GM19238 (cell line): ENCODE results near the gene STYK1.
"Not testable (repeated sequence)": the region's sequence is repeated elsewhere in the genome, so short reads cannot be mapped to it uniquely, and the experiment has no call there.

Experiments
- DNase-seq: peaks from one replicate; pipeline ENCODE4 v3.0.0; 2011; ENCODE audit warnings: low spot score; ENCODE audit not compliant: insufficient read length

Gene STYK1

DNA sequence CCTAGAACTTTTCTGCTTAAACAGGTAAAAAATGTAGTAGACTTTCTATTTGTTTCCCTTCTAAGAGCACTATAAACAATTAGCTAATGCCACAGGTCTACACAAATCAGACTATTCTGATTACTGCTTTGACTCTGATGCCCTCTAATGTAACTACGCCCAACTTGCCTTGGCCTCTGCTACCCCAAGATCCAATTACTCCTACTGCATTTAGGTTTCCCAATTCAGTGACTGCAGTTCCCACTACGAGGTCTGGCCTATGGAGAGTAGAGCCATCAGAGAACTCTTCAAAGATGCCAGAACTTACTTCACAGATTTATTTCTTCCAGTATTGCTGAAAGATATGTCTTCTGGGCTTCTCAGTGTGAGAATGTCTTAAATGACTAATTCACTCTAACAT lies 15.3 kb upstream of the STYK1 start:
- DNase-seq, result no peak

- no peak for DNase-seq
Observed at GRCh38 chr12:10688042-10688441, 14.2 kb upstream of the STYK1 start.

DNA sequence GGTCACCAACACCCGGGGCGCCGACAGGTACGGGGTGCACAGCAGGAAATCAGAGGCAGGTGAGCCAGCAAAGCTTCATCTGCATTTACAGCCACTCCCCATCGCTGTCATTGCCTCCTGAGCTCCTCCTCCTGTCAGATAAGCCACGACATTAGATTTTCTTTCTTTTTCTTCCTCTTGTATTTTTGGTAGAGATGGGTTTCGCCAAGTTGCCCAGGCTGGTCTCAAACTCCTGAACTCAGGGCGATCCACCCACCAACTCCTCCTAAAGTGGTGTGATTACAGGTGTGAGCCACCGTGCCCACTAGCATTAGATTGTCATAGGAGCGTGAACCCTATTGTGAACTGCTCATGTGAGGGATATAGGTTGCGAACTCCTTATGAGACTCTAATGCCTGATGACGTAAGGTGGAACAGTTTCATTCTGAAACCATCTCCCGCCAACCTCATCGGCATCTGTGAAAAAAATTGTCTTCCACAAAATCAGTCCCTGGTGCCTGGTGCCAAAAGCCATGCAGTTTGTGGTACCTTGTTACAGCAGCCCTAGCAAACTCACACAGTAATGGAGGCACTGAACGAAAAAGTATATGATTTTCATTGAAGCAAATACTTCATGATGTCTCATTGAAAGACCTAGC lies 1.5 kb downstream of the STYK1 start:
- DNase-seq, result no peak

GRCh38 chr12:10669533-10669932 lies 4.3 kb downstream of the STYK1 start:
- no peak for DNase-seq

- DNase-seq, result no peak
Observed at GRCh38 chr12:10668526-10668925, 5.3 kb downstream of the STYK1 start.

- no peak for DNase-seq
Observed at GRCh38 chr12:10667581-10667980, 6.3 kb downstream of the STYK1 start.

DNA sequence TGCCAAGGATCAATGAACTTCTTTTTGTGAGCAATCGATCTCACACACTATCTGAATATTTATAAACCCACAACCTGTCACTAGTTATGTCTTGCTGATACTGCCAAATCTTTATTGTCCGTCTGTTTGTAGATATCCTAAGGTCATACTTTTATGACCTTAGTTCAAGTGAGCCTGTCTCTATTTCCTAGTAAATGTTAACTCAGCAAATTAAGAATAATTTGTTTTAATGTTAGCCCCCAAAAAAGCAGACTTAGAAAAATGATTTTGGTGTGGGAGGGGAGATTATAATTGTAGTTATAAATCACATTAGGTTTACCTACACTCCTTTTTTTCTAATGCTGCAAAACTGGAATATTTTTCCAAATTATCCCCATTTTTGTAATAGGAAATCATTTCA lies 9.4 kb downstream of the STYK1 start:
- DNase-seq, result no peak

- DNase-seq, result no peak
Observed at GRCh38 chr12:10663869-10664268, 10.0 kb downstream of the STYK1 start.

DNA sequence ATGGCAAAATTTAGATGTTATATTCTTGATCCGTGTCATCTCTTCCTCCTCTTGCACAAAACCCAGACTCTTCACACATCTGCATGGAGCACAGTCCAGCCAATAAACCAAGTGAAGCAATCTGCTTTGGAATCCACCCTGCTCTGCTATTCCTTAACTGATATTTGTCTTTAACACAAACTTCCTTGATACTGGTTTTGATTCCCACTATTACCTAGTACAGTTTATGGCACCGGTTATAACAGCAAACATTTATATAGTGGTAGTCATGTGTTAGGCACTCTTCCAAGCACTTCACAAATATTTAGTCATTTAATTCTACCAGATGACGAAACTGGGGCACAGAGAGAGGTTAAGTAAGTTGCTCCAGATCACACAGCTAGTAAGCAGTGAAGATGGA lies 12.5 kb downstream of the STYK1 start:
- no peak for DNase-seq

- no peak for DNase-seq
Observed at GRCh38 chr12:10654003-10654402, 19.8 kb downstream of the STYK1 start.

- DNase-seq, result no peak
Observed at GRCh38 chr12:10652192-10652591, 21.7 kb downstream of the STYK1 start.

DNA sequence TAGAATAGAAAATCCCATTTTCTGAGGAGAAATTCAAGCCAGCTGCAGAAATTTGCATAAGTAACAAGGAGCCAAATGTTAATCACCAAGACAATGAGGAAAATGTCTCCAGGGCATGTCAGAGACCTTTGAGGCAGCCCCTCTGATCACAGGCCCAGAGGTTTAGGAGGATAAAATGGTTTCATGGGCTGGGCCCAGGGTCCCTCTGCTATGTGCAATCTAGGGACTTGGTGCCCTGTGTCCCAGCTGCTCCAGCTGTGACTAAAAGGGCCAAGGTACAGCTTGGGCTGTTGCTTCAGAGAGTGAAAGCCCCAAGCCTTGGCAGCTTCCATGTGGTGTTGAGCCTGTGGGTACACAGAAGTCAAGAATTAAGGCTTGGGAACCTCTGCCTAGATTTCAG lies 27.3 kb downstream of the STYK1 start:
- DNase-seq, result not testable (repeated sequence)

- no peak for DNase-seq
Observed at GRCh38 chr12:10645910-10646309, 27.9 kb downstream of the STYK1 start.

DNA sequence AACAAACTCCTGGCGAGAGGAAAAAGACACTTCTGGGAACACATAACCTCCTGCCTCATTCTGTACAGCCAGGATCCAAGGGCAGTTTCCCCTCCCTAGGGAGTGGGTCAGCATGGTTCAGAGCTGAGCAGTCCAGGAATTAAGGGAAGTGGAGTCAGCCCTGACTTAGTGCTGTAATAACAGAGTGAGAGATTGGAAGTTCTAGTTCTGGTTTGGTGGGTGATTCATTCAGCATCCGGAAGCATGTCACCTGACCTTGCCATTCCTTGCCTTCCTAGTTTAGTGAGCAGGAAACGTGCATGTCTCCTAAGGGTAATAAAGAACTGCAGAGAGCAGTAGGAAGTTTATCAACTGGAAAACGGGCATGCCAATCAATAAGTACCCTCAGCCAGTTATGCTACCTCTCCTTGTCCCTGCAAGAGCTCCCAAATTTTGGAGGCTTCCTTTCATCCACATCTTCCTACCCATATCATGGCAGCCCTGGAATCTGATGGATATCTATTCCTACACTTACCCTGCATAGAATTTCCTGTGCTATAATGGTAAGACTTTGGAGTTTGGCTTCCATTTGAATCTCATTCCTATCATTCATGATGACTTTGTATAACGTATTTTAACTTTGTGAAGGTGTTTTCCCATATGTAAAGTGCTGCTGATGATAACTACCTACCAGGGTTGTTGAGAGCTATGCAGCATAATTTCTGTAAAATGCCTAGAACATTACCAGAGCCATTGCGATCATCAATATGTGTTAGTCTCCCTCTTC lies 31.9 kb downstream of the STYK1 start:
- DNase-seq, result no peak

DNA sequence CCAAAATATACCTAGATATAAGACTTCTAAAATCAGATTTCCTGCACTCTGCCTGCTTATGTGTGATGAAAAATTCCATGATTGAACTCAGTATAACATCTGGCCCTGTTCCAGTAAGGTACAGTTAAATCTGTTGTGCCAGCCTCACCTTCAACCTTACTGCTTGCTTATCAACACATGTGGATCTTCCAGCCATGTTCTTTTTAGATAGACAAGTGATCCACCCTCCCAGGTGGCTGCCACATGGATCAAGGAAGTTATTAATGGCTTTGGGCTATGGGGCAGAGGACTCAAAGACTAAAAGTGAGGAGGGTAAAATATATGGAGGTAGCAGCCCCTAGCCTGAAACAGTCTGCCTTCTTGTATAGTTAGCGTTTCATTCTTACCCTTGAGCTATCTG lies 35.1 kb downstream of the STYK1 start:
- DNase-seq, result no peak

DNA sequence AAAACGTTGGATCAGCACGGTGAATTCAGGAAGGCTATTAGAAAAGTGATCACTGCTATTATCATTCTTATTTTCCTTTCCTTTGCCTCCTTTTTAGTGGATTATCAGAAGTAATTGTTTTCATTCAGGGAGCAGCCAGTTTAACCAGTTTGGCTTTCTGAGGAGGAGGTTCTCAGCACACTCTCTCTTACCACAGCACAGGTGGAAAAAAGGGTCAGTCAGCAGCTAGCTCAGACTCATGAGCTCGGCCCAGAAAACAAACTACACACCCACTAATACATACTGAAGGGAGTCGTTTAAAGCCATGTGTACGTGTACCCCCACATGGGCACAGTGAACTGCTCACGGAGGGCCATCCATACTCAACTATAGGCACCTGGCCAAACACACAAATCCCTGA lies 37.2 kb downstream of the STYK1 start:
- no peak for DNase-seq

DNA sequence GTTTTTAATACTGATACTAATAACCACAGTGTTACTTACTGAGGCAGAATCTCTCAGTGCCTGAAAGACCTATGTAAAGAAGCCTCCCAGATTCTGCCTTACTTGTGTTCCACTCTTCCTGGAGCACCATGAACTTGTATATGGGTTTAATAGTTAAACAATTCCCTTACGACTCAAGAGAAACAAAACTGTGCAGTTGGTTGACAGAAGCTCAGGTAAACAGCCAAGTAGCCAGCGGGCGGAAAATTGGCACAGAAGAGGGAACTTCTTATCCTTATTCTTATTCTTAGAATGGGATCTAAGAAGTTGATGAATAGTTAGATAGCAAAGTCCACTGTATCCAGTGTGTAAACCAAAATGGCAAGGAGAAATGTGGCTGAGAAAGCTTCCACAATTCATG lies 37.7 kb downstream of the STYK1 start:
- DNase-seq, result no peak

- no peak for DNase-seq
Observed at GRCh38 chr12:10635306-10635705, 38.5 kb downstream of the STYK1 start.

DNA sequence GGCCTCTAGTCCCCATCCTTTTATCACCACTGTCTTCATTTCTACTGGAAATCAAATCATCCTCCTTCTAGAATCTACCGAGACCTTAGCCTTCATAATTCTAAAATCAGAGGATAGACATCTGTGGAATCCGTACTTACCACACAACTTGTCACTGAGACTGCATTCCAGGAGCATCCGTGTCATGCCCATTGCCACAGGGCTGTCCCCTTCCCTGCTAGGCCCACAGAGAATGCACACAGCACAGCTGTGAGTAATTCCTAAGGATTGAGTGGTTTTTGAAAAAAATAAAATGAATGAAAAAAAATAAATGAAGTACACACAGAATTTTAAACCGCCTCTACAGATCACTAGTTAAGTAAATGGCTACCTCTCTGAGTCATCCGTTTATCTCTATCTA lies 39.4 kb downstream of the STYK1 start:
- no peak for DNase-seq

DNA sequence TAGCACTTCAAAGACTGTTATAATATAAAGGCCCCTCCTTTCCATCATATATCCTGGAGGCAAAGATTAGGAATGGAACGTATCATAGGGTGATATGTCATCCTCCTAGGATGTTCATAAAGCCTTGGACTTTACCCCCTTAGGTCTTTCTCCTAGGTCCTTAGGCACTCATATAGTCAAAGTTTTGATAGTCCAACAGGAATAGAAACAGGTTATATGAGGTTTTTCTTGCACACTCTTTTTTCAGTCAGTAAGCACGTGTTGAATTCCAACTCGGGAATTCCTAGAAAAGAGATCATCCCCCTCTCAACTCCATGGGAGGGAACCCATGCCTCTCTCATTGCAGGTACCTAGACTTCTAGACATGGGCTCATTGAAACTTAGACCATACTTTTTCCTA lies 40.3 kb downstream of the STYK1 start:
- DNase-seq, result no peak

GRCh38 chr12:10632226-10632625 lies 41.6 kb downstream of the STYK1 start:
- no peak for DNase-seq

DNA sequence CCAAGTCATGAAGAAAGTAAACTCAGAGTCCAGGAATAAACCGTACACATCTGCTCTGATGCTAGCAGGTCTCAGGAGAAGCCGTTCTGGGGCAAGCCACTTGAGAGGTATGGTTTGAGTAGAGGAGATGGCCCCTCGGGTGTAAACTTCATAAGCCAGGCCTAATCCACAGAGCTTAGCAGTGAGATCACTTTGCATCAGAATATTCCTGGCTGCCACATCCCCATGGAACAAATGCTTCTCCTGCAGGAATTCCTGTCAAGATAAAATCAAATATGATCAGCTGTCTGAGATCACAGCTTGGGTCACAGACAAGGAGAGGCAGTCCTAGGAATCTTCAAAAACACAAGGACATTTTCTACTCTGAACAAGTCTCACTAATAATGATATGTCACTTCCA lies 49.2 kb downstream of the STYK1 start:
- DNase-seq, result no peak

- DNase-seq, result no peak
Observed at GRCh38 chr12:10623131-10623530, 50.7 kb downstream of the STYK1 start.
